Activated CD4-positive, CD25-positive, alpha-beta regulatory T cell treated with anti-CD3 and anti-CD28 coated beads, Interleukin-2, amount 50 U/mL, for 16 hours (primary cell): ENCODE data around the gene SCAF1.

Experiments
- DNase-seq: peaks from one replicate; pipeline ENCODE4 v3.0.0-alpha.2; 2020; ENCODE audit warnings: low read depth, low spot score

SCAF1 gene

DNA sequence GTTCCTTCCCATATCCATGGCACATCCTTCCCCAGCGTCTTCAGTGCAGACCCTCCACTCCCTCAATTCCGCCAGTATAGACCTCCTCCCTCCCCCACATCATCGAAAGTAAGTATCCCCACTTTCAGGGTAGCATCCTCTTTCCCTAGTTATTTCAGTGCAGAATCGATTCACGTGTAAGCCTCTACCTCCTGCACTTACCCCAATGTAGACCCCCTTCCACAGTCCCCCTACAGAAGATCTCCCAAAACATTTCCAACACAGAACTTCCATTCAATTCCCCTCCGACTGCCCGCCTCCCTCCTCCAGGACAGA is 23.0 kb downstream of the SCAF1 start:
- DNase-seq: no peak

DNA sequence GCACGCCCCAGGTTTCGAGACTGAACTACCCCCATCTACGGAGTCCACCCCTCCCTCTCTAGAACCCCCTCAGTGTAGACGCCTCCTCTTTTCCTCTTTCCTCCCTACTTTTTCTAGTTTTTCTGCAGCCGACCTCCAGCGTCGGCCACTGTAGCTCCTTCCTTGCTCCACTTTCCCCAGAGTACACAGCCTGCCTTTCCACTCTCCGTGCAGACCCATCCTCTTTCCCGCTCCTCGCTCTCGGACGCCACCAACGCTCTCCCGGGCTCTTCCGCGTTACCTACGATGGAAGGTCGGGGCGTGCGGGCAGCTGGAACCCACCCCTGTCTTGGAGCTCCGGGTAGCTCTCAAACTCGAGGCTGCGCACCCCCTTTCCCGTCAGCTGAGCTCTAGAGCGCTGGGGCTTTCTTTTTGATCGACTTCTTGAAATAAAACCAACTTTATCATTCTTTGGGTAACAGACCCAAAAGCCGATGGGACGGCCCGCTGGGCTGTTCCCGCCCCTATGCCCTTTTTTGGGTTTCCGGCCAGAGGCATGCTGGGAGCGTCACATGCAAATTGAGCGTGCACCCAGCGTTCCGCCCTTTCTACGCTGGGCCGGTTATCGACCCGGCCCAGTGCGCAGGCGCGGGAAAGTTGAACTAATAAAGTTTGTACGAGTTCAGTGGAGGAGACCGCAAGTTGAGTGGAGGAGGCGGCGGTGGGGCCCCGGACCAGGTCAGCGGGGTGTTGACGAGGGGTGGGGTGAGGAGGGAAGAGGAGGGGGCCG is 23.5 kb downstream of the SCAF1 start, which contains the start of the genes BCL2L12 and IRF3:
TSS of gene BCL2L12 (plus strand) at position 583 of the 769 bp plus-strand sequence. CDS start 760 bp downstream, outside the sequence.
TSS of gene IRF3 (minus strand) at position 507 of the 769 bp plus-strand sequence. CDS start 1,019 bp downstream, outside the sequence.
- DNase-seq: peak; percentile 98

DNA sequence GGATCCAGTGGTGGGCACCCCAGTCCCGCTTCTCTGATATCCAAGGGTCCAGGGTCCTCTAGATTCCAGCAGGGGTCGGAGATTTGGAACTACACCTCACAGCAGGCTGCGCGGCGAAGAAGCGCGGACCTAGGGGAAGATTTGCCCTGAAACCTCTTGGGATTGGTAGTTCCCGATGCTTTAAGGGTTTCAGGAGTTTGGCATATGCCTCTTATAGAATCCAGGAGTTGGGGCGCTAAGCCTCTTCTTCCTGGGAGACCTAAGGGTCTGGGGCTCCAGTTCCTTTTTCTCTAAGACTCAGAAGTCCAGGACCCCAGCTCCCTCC is 24.1 kb downstream of the SCAF1 start:
- DNase-seq: no peak

DNA sequence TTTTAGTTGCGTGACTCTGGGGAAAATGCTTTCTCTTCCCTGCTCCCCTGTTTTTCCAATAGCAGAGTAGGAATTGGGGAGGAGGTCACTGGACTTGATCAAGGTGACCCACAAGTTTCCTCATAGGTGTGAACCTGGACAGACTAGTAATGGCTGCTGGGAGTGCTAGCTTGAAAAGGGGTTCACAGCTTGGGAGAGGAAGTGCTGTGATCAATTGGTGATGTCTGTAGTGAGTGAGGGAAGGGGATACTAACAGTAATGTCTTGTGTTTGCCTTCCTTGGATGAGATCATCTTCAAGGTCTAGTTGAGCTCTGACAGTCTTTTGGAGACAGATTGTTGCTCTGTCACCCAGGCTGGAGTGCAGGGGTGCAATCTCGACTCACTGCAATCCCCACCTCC is 25.5 kb downstream of the SCAF1 start:
- DNase-seq: no peak

DNA sequence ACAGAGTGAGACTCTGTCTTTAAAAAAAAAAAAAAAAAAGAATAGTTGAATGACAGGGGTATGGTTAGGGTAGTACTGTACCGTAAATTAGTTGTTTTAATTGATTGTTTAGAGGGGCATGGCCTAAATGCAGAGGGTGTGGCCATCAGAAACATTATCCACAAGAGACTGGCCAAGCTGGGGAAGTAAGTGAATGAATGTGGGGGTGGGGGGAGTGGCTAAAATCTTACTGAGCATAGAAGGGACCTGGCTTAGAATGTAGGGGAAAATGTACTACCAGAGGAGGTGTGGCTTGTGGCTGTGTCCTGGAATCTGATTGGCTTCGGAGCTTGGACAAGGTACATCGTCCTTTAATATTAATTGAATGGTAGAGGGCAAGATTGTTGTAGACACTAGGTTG is 27.5 kb downstream of the SCAF1 start:
- DNase-seq: no peak

DNA sequence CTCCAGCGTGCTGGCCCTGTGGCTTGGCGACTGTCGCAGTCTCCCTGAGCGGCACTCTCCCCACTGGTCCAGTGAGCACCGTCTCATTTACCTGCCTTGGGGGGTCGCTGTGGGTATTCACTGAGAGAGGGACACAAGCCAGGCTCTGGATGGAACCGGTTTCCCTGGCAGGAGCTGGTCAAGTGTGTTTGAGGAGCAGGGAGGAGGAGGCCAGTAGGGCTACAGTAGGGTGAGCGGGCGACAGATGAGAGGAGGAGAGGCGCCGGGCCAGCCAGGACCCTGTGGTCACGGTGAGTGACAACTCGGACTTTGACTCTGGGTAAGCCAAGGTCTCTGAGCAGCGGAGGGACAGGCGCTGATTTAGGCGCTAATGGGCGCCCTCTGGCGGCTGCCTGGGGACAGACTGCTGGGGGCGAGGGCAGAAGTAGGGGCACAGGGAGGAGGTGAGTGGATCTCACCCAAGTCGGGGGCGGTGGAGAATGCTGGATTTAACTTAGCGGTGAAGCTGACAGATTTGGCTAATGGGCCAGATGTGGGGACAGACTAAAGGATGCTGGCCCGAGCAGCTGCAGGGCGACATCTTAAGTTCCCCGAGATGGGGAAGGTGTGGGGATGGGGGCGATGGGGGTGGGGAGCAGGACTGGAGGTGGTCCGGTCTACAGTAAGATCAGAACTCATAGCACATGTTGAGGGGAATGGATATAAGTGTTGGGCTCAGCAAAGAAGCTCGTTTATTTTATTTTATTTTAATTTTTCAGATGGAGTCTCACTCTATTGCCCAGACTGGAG is 30.3 kb downstream of the SCAF1 start:
- peak; percentile 64 for DNase-seq

DNA sequence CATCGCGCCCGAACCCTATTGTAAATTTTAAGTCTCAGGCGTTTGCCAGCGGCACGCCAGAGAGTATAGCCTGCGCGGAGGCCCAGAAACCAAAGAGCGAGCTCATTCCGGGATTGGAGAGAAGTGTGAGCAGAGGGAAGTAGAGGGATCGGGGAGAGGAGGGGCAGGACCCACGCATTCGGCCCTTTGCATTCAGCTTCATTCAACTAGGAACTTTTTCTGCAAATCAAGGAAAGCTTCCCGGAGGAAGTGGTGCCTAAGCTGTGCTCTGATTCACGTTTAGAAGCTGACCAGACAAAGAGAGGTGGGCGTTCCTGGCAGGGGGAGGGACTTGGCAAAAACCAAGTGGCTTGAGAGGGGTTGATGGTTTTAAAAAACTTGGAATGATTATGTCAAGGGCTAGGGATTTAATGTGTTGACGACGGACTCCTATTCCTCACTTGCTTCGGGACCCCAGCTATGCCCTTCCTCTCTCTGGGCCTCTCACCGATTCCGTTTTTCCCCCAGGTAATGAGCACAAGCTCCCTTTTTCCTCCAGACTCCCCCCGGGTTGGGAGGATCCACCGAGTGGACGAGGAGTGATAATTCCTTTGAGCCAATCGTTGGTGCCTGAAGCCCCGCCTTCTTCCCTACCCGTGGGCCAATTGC is 34.3 kb downstream of the SCAF1 start:
- peak; percentile 33 for DNase-seq

DNA sequence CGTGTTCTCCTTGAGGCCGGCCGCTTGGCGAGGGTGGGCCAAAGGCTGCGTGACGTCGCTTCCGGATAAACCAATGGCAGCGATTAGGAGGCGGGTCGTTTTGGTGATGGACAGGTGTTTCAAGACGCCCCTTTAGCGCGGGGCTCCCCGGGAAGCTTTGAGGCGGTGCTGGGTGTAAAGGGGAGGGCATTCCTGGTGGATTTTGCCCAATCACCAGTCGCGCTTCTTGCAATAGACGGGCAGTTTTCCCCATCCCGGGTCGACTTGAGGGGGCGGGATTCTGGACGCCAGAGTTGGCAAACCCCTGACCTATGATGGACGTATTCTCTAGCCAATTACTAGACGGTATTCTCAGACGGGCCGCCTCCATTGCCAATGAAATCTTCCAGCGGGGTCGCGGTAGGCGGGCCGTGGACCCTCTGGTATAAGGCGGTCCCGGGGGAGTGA is 34.8 kb downstream of the SCAF1 start:
- peak; percentile 97 for DNase-seq

DNA sequence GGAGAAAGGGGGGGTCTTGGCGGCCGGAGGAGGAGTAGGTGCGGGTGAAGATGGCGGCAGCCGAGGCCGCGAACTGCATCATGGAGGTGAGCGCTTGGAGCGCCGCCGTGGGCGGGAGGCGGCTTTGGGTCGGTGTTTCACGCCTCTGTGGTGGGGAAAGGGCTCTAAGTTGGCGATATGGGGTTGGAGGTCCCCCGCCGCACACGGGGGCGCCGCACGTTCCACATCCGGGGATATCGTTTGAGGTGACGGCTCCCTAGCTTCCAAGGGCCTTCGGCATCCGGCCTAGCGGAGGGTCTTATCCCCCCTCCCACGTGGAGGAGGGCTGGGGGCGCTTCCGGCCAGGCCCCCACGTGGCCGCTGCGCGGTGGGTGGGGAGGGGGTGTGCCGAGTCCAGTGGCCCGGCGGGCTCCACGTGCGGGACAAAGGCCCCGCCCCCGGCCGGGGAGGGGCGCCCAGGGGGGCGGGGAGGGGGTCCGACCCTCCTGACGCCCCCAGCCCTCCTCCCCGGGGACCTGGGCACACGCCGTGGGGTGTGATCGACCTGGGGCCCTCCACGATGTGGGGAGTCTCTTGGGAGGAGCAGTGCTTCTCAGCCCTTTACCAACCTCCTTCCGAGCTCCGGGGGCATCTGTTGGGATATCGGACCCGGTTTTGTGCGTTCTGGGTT is 35.4 kb downstream of the SCAF1 start, which contains the start of gene PRMT1:
TSS of gene PRMT1 (plus strand) at position 41 of the 670 bp plus-strand sequence. CDS start at position 51, 10 bp downstream.
- DNase-seq: no peak

DNA sequence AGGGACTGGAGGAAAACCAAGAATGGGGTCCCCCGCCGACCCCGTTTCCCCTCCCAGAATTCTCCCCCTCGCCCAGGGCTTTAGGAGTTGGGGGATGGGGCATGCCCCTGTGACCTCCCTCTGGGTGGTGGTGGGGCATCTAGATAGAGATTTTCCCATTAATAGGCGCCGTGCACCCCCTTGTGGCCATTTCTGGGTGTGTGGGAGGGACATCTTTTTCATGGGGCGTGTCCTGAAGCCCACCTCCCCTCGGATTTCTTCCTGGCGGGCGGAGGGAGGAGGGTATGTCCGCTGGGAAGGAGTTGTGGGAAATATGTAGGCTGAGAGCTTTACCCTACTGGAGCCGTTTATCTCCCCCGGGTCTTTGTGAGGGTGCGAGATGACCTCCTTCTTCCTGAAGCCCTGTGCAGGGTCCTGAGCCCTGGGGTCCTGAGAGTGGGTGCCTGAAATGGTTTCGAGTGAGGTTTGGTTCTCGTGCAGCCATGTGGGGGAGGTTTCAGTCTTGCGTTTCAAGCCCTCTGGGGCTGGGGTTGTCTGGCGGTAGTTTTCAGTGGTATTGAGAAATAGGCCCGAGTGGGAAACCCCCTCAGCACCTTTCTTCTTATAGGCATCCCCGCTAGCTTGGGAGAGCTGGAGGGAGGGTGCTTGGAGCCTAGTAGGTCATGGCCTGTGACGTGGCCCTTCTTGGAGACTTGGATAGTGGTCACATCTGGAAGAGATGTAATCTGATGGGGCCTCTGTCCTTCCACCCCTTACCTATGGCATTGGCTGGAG is 36.1 kb downstream of the SCAF1 start:
- peak; percentile 71 for DNase-seq

DNA sequence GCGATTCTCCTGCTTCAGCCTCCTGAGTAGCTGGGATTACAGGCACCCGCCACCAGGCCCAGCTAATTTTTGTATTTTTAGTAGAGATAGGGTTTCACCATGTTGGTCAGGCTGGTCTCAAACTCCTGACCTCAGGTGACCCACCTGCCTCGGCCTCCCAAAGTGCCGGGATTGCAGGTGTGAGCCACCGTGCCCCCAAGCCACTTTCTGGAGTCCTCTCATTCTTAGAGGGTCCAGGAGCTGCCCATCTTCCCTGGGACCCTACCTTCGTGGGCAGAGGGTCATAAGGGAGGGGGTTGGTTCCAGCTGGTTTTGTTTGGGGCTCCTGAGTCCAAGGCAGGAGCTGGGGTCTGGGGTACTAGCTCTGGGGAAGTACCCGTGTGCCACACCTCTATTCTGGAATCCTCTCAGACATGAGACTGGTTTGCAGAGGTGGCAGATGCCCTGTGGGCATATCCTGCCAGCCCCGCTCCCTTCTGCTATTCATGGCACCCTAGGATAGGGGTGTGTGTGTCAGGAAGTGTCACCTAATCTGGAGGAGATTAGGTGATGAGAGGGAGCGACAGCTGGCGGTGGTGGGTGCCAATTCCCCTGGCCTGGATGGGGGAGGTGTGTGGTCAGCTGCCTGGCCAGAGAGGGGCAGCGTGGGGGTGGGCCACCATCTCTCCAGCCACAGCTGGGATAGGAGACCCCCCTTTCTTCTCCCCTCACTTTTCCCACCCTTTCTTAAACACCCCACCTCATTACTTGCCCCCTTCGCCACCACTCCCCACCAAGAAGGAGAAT is 37.2 kb downstream of the SCAF1 start:
- DNase-seq: no peak

DNA sequence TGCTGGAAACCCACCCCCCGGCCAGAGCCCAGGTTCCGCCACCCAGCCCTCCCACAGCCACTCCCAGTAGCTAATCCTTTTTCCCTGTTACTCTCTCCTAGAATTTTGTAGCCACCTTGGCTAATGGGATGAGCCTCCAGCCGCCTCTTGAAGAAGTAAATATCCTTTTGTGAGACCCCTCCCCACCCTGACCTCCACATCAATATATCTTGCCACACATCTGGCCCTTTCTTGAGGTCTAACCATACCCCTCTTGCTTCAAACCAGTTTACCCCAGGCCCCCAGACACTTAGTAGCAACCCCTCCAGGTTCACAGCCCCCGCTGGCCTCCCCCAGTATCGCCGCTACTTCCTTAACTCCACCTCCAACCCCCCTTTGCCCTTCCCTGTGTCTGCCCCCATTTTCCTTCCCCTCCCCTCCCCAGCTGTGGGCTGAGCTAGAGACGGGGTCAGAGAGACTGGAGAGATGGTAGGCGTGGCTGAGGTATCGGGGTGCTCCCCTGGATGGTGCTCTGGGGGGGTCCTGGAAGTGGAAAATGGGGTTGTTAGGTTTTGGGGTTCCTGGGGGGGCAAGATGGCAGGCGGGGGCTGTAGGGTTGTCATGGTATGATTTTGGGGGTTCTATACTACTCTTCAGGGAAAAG is 37.9 kb downstream of the SCAF1 start:
- no peak for DNase-seq

DNA sequence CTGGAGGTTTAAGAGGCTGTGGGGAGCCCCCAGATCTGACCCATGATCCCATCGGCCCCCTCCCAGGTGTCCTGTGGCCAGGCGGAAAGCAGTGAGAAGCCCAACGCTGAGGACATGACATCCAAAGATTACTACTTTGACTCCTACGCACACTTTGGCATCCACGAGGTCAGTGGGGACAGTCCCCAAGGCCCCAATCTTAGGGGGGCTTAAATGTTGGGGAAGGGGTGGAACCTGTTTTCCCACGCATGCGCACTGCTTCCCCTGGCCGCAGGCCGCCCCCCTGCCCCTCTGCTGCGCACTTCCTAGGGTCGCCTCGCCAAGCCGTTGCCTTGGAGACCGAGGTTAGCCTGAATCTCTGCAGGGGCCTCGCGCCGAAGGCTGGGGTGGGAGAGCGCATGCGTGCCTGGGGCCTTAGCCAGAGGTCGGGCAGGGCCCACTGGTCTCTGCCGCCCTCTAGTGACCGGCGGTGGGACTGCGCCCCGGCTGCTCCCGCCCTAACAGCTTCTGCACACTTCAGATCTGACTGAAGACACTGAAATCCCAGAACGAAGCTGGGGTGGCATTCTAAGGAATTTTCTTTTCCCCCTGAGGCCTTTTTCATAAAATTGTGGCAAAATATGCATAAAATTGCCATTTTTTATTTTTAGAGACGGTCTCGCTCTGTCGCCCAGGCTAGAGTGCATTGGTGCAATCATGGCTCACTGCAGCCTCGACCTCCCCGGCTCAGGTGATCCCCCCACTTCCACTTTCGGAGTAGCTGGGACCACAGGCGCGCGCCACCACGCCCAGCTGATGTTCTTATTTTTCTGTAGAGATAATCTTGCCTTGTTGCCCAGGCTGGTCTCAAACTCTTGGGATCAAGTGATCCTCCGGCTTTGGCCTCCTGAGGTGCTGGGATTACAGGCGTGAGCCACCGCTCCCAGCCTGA is 38.7 kb downstream of the SCAF1 start:
- DNase-seq: peak; percentile 86

DNA sequence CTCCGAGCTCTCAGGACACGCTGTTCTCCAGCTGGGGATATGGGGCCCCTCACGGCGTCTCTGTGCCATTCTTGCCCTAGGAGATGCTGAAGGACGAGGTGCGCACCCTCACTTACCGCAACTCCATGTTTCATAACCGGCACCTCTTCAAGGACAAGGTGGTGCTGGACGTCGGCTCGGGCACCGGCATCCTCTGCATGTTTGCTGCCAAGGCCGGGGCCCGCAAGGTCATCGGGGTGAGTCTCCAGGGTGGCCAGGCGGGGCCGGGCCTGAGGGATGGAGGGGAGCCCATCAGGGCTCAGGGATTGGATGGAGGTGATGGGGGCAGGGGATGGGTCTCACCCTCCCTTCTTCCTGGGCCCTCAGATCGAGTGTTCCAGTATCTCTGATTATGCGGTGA is 39.8 kb downstream of the SCAF1 start:
- no peak for DNase-seq

DNA sequence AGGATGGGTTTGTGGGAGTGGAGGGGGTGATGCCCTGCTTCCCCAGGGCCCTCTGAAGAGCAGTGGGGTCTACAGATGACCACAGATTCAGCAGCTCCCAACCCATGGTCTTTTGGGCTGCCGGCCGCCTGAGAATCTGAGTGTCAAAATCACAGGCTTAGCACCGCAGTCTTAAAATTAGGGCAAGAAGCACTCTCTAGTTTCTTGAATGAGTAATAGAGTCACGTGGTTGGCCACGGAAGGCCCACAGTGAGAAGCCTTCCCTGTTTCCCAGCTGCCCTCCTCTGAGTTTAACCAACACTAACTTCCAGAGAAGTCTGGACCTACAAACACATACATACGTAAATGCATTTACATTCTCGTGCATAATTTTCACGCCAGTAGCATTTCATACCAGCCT is 40.3 kb downstream of the SCAF1 start:
- no peak for DNase-seq

DNA sequence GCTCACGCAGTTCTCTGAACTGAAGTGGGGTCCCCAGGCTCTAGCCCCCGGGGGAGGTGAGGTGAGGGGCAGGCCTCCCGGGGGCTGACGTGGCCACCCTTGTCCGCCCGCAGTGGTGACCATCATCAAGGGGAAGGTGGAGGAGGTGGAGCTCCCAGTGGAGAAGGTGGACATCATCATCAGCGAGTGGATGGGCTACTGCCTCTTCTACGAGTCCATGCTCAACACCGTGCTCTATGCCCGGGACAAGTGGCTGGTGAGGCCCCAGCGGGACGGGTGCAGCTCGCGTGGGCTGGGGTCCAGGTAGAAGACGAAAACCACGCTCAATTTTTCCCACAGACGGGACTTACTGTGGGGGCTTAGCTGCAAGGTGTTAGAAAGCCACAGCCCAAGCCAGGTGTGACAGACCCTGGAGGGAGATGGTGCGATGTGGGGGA is 41.8 kb downstream of the SCAF1 start:
- DNase-seq: no peak

DNA sequence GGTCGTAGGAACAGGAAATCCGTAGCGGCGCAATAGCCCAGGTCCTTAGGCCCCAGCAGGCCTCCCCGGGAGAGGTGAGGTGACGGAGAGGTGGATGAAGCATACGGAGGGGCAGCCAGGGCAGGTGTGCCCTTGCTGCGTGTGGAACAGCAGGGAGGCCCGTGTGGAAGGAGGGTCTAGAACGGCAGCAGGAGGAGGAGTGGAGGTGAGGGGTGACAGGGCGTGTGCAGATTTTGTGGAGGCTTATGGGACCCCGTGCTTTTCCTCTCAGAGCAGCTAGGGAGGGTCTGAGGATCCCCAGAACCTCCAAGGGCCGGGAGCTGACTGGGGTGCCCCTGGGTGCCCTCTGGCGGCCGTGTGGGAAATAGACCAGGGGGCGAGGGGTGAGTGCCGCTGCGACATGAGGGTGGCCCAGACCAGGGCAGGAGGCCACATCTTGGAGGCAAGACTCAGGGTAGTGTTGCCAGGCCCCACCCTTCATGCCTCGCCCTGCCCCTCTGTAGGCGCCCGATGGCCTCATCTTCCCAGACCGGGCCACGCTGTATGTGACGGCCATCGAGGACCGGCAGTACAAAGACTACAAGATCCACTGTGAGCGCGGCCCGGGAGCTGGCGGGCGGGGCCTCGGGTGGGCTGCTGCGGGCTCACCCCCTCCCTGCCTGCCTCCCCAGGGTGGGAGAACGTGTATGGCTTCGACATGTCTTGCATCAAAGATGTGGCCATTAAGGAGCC is 42.4 kb downstream of the SCAF1 start:
- DNase-seq: no peak

DNA sequence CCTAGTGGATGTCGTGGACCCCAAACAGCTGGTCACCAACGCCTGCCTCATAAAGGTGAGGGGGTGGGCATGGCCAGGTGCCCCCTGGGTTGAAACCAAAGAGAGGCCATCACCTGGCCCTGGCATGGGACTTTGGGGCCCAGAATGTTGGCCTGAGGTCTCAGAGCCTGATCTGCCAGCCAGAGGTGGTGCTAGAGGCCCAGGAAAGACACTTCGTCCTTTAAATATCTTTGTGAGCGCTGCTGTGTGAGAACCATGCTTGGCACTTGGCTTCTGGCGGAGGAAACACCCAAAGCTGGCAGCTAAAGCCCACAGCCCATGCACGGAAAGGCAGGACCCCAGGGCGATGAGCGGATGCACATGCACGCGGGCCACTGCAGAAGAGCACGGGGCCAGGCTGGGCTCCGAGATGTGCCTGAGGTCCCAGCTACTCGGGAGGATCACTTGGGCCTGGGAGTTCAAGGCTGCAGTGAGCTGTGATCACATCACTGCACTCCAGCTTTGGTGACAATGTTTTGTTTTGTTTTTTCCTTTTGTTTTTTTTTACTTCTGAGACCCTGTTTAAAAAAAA is 43.1 kb downstream of the SCAF1 start:
- DNase-seq: no peak
